Endothelial cell of umbilical vein (primary cell): ENCODE measurements around the gene NKAIN4. TPM values are rescaled to one million over a fixed set of nuclear protein-coding genes. Genes with fewer than 3 reads are reported as not detected.

ENCODE experiments used
- BruUV-seq: library from RNA; stranded (reverse); fragments of 400-500 nt; replicated peaks from 2 replicates; lab custom pipeline; 2021; lab: Mats Ljungman, UMichigan
- CTCF ChIA-PET: fragments of 300-600, 350-600 bp; sonication (Branson Sonifier 250); formaldehyde crosslinking; loops from one replicate; lab custom pipeline; 2021; ENCODE audit warnings: antibody characterized with exemption, inconsistent platforms; lab: Charles Lee
- POLR2A ChIA-PET: fragments of 300-600, 350-600 bp; sonication (Branson Sonifier 250); formaldehyde crosslinking; loops from one replicate; lab custom pipeline; 2021; ENCODE audit warnings: antibody characterized with exemption, inconsistent platforms; lab: Charles Lee
- DNase-seq: peaks from one replicate; pipeline ENCODE4 v3.0.0-alpha.2; 2011; ENCODE audit warnings: low read depth, low spot score
- FAIRE-seq: peaks from 2 replicates; lab custom pipeline; 2011; peaks lifted over from hg19 to GRCh38; lab: Jason Lieb, UNC
- H2AFZ ChIP-seq: 2 replicates; pipeline ENCODE4 v1.6.0; 2012; ENCODE audit warnings: low read depth, low read length, control low read depth, inconsistent platforms
- H3K27ac ChIP-seq: 2 replicates; pipeline ENCODE4 v1.5.1; 2011; ENCODE audit warnings: low read depth, mild to moderate bottlenecking, control low read depth, low read length, moderate library complexity; ENCODE audit not compliant: insufficient read depth
- H3K27me3 ChIP-seq, 2 experiments: 2 replicates each; pipeline versions ENCODE4 v1.6.0 to v1.6.1; 2011; ENCODE audit warnings: low read length in 2 of 2, mixed read lengths in 1 of 2; ENCODE audit not compliant: control insufficient read depth in 2 of 2, insufficient read depth in 2 of 2
- H3K36me3 ChIP-seq, 2 experiments: 2 replicates in 1 of 2; 3 replicates in 1 of 2; pipeline ENCODE4 v1.5.1; 2011; ENCODE audit warnings: low read length in 2 of 2, mild to moderate bottlenecking in 1 of 2, moderate library complexity in 1 of 2; ENCODE audit not compliant: control insufficient read depth in 2 of 2, insufficient read depth in 2 of 2; ENCODE audit errors: extremely low read depth in 1 of 2
- H3K4me1 ChIP-seq: 3 replicates; pipeline ENCODE4 v1.5.1; 2011; ENCODE audit warnings: mild to moderate bottlenecking, low read length; ENCODE audit not compliant: control insufficient read depth, insufficient read depth; ENCODE audit errors: extremely low read depth
- H3K4me2 ChIP-seq: 2 replicates; pipeline ENCODE4 v1.6.1; 2011; ENCODE audit warnings: low read length, control low read depth, mixed read lengths; ENCODE audit not compliant: insufficient read depth
- H3K4me3 ChIP-seq, 3 experiments: fragments of 200-600 bp in 1 of 3; sonication (generic), shearing (Covaris generic) in 1 of 3; replicated peaks in 1 of 3; 2 replicates each; pipeline ENCODE4 v1.5.1; 2011 to 2016; ENCODE audit warnings: control low read depth in 3 of 3, low read length in 3 of 3, mild to moderate bottlenecking in 2 of 3, inconsistent platforms in 1 of 3, low read depth in 1 of 3, moderate library complexity in 1 of 3; ENCODE audit not compliant: insufficient read depth in 1 of 3
- H3K79me2 ChIP-seq: 2 replicates; pipeline ENCODE4 v1.6.0; 2012; ENCODE audit warnings: low read length, inconsistent platforms; ENCODE audit not compliant: control insufficient read depth, insufficient read depth
- H3K9ac ChIP-seq: replicated peaks from 2 replicates; pipeline ENCODE3; 2011; ENCODE audit warnings: low read length, control low read depth; ENCODE audit not compliant: insufficient read depth; ENCODE audit errors: extremely low read depth
- H3K9me1 ChIP-seq: replicated peaks from 3 replicates; pipeline ENCODE4 v1.6.0; 2011; ENCODE audit warnings: mild to moderate bottlenecking, low read length; ENCODE audit not compliant: control insufficient read depth, insufficient read depth; ENCODE audit errors: extremely low read depth
- H3K9me3 ChIP-seq: replicated peaks from 2 replicates; pipeline ENCODE4 v1.5.1; 2012; ENCODE audit warnings: low read length, inconsistent platforms; ENCODE audit not compliant: control insufficient read depth, insufficient read depth
- H4K20me1 ChIP-seq: replicated peaks from 2 replicates; pipeline ENCODE3; 2011; ENCODE audit warnings: mild to moderate bottlenecking, low read length; ENCODE audit not compliant: control insufficient read depth, insufficient read depth; ENCODE audit errors: extremely low read depth
- EZH2 ChIP-seq: IDR thresholded peaks from 2 replicates; pipeline ENCODE4 v1.6.1; 2012; ENCODE audit warnings: borderline replicate concordance, low read depth, mild to moderate bottlenecking, moderate library complexity, low read length, inconsistent platforms; ENCODE audit not compliant: severe bottlenecking
- FOS ChIP-seq: IDR thresholded peaks from 2 replicates; pipeline ENCODE4 v1.6.1; 2011; ENCODE audit warnings: mild to moderate bottlenecking, low read length, moderate library complexity, borderline replicate concordance; ENCODE audit not compliant: insufficient read depth
- GATA2 ChIP-seq: IDR thresholded peaks from 2 replicates; pipeline ENCODE4 v1.7.0; 2011; ENCODE audit warnings: low read depth, mild to moderate bottlenecking, moderate library complexity, mixed read lengths, low read length; ENCODE audit not compliant: insufficient read length, insufficient read depth
- JUN ChIP-seq: IDR thresholded peaks from 2 replicates; pipeline ENCODE4 v1.6.1; 2011; ENCODE audit warnings: borderline replicate concordance, low read depth; ENCODE audit not compliant: insufficient read length, insufficient read depth
- MYC ChIP-seq: IDR thresholded peaks from one replicate; pipeline ENCODE4 v1.6.1; 2011; ENCODE audit warnings: mild to moderate bottlenecking, low read depth, low read length
- POLR2A ChIP-seq: IDR thresholded peaks from 2 replicates; pipeline ENCODE4 v1.6.1; 2012; ENCODE audit warnings: low read depth, mild to moderate bottlenecking, control low read depth, low read length
- POLR2AphosphoS5 ChIP-seq: IDR thresholded peaks from 2 replicates; pipeline ENCODE4 v1.6.1; 2012; ENCODE audit warnings: low read depth, mild to moderate bottlenecking, control low read depth, low read length, moderate library complexity; ENCODE audit not compliant: insufficient read depth
- dilution Hi-C: fragments of 300-500 bp; cut with MboI; formaldehyde crosslinking; loops from one replicate; pipeline ENCODE4 v1.15.0; 2019; ENCODE audit warnings: low sequenced_read_pairs; ENCODE audit not compliant: extremely low pct_ligation_motif_present
- intact Hi-C: fragments of 100-400 bp; cut with micrococcal nuclease; formaldehyde crosslinking; loops from one replicate; pipeline ENCODE4 v1.10.0; 2022
- polyA plus RNA-seq, 4 experiments: library from polyadenylated mRNA; depleted of rRNA in 3 of 4; stranded (reverse) in 3 of 4; unstranded in 1 of 4; fragments of >200 nt; gene quantifications; 2 replicates each; pipeline versions ENCODE4 v1.2.1 to v1.2.3, GENCODE V29; 2011 to 2012; ENCODE audit warnings: missing spikeins in 1 of 4
- total RNA-seq: library from RNA; stranded (reverse); gene quantifications from 2 replicates; pipeline ENCODE4 v1.2.3, GENCODE V29; 2021
- TF ChIP-seq, protein P1 (sequence below), 2 donors: IDR thresholded peaks; 1 replicate in 1 of 2; 2 replicates in 1 of 2; pipeline ENCODE4 v1.5.1; 2011; ENCODE audit warnings: low read length in 2 of 2, mild to moderate bottlenecking in 2 of 2, moderate library complexity in 2 of 2, control low read depth in 1 of 2, inconsistent platforms in 1 of 2, low read depth in 1 of 2; ENCODE audit not compliant: insufficient read depth in 1 of 2; ENCODE audit errors: extremely low read depth in 1 of 2
- TF ChIP-seq, protein P2 (sequence below): IDR thresholded peaks from 2 replicates; pipeline ENCODE4 v1.6.1; 2011; ENCODE audit not compliant: insufficient read depth, insufficient read length

Gene NKAIN4
- total and polyA plus RNA-seq, 2 donors (not counting 3 experiments of a cell fraction or from before 2014, with no cell fraction given), result 0.04 TPM; not detected in 1

DNA sequence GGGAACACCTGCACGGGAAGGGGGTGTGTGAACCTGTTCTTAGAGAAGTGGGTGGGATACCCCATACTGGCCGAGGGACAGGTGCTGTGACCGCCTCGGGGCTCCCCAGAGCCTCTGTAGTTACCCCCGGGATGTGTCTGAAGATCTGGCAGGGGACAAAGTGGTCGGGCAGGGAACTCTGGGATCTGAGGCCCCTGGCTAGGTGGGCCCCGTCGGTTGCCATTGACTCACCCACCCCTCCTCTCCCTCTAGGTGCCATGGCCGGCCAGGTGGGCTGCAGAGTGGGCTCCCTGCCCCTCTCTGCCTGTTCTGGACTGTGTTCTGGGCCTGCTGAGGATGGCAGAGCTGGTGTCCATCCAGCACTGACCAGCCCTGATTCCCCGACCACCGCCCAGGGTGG is 14.3 kb downstream of the NKAIN4 start:
- Histone ChIP-seq H3K79me2 (no peaks in the 10 kb centered on the region), H3K9me1 (no peaks in the 10 kb centered on the region), H3K27ac (no peak overlapping the region), H4K20me1 (no peaks in the 10 kb centered on the region), H3K9ac (no peak overlapping the region), H3K27me3 (no peaks in the 10 kb centered on the region), H2AFZ (no peak overlapping the region), H3K4me3 (no peak overlapping the region), H3K4me1 (no peaks in the 10 kb centered on the region), H3K4me2 (no peak overlapping the region), H3K9me3 (no peaks in the 10 kb centered on the region), H3K36me3 (no peaks in the 10 kb centered on the region)
- DNase-seq (no peak), FAIRE-seq (no peak)
- CTCF ChIA-PET, result interaction anchor here (11.0 kb wide), 1 partner anchor 16 kb away, joined by 116 read pairs; no protein-coding TSS in a partner anchor
- no TSS peak for BruUV-seq
- POLR2A ChIA-PET, result no interaction called here
- no peak for TF ChIP-seq POLR2A
- TF ChIP-seq, protein P1, sequence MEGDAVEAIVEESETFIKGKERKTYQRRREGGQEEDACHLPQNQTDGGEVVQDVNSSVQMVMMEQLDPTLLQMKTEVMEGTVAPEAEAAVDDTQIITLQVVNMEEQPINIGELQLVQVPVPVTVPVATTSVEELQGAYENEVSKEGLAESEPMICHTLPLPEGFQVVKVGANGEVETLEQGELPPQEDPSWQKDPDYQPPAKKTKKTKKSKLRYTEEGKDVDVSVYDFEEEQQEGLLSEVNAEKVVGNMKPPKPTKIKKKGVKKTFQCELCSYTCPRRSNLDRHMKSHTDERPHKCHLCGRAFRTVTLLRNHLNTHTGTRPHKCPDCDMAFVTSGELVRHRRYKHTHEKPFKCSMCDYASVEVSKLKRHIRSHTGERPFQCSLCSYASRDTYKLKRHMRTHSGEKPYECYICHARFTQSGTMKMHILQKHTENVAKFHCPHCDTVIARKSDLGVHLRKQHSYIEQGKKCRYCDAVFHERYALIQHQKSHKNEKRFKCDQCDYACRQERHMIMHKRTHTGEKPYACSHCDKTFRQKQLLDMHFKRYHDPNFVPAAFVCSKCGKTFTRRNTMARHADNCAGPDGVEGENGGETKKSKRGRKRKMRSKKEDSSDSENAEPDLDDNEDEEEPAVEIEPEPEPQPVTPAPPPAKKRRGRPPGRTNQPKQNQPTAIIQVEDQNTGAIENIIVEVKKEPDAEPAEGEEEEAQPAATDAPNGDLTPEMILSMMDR (IDR thresholded peaks at IDR 0.05; ENCODE audit: extremely low read depth in 1 of 2, insufficient read depth in 1 of 2, low read depth in 1 of 2, low read length in 2 of 2), result no peak
- TF ChIP-seq, protein P2, sequence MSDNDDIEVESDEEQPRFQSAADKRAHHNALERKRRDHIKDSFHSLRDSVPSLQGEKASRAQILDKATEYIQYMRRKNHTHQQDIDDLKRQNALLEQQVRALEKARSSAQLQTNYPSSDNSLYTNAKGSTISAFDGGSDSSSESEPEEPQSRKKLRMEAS, result no peak
- TF ChIP-seq MYC, result no peak
- no peak for TF ChIP-seq POLR2AphosphoS5
- no peak for TF ChIP-seq EZH2
- TF ChIP-seq GATA2, result no peak
- no peak for TF ChIP-seq FOS
- no peak for TF ChIP-seq JUN
- dilution Hi-C loops (no loop called here), intact Hi-C loops (no loop called here)
